GM18909 (cell line): Measurements from ENCODE around the gene SCAMP2.
"Not testable (repeated sequence)": the region's sequence is repeated elsewhere in the genome, so short reads cannot be mapped to it uniquely, and the experiment has no call there.

Experiments used
- ATAC-seq: cut with Tn5 transposase; IDR thresholded peaks from one replicate; pipeline ENCODE4 v1.9.1; 2021; ENCODE audit warnings: mild to moderate bottlenecking; ENCODE audit not compliant: unreplicated experiment, poor library complexity

Gene SCAMP2

GRCh38 chr15:74891469-74891868, 18.3 kb upstream of the SCAMP2 start:
- no peak for ATAC-seq

GRCh38 chr15:74890665-74890960, 17.4 kb upstream of the SCAMP2 start:
- ATAC-seq: no peak

- ATAC-seq: peak; percentile 86
Observed at GRCh38 chr15:74889883-74890664, 16.9 kb upstream of the SCAMP2 start, which contains the start of gene MPI. Gene MPI (plus strand): TSS chr15:74890042. CDS start chr15:74890074, 32 bp downstream.

GRCh38 chr15:74889390-74889882, 16.3 kb upstream of the SCAMP2 start:
- peak; percentile 25 for ATAC-seq

- no peak for ATAC-seq
Observed at GRCh38 chr15:74888716-74889115, 15.6 kb upstream of the SCAMP2 start.

GRCh38 chr15:74887537-74888193, 14.5 kb upstream of the SCAMP2 start:
- ATAC-seq: not testable (repeated sequence)

- ATAC-seq: no peak
Observed at GRCh38 chr15:74885461-74885860, 12.3 kb upstream of the SCAMP2 start.

GRCh38 chr15:74884428-74885223, 11.5 kb upstream of the SCAMP2 start:
- no peak for ATAC-seq

- no peak for ATAC-seq
Observed at GRCh38 chr15:74882528-74882927, 9.4 kb upstream of the SCAMP2 start.

GRCh38 chr15:74878273-74878672, 5.1 kb upstream of the SCAMP2 start:
- ATAC-seq: no peak

- no peak for ATAC-seq
Observed at GRCh38 chr15:74873756-74874424, 725 bp upstream of the SCAMP2 start.

GRCh38 chr15:74872702-74873035, 496 bp downstream of the SCAMP2 start:
- ATAC-seq: no peak

- no peak for ATAC-seq
Observed at GRCh38 chr15:74870436-74871215, 2.5 kb downstream of the SCAMP2 start.

- ATAC-seq: peak; percentile 51
Observed at GRCh38 chr15:74869726-74870407, 3.3 kb downstream of the SCAMP2 start.

- ATAC-seq: no peak
Observed at GRCh38 chr15:74869372-74869725, 3.8 kb downstream of the SCAMP2 start.

- ATAC-seq: no peak
Observed at GRCh38 chr15:74868059-74868458, 5.1 kb downstream of the SCAMP2 start.

GRCh38 chr15:74867466-74868038, 5.6 kb downstream of the SCAMP2 start:
- ATAC-seq: no peak

GRCh38 chr15:74866090-74866489, 7.1 kb downstream of the SCAMP2 start:
- ATAC-seq: no peak

GRCh38 chr15:74865316-74865715, 7.8 kb downstream of the SCAMP2 start:
- ATAC-seq: no peak
